ENCODE results near the gene SERPINA10.

The SERPINA10 gene

DNA sequence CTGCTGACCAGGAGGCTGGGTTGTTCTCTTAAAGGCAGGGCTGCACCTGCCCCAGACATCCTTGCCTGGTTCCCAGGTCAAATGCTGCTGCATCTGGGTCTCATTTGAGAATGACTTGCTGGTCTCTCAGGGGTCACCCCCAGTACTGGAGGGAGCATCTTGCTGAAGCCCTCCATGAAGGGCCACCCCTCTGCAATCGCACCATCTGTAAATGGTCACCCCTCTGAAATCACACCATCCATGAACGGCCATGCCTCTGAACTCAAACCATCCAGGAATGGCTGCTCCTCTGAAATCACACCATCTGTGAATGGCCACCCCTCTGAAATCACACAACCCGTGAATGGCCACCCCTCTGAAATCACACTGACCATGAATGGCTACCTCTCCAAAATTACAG, 37.4 kb upstream of the SERPINA10 start:
- Histone ChIP-seq H3K27ac (ENCODE audit: low read depth, low read length) (no peak overlapping the region), H3K4me3 (ENCODE audit: low read depth, low read length) (no peak overlapping the region), H3K9me3 (ENCODE audit: control insufficient read depth, insufficient read depth, low read depth, low read length) (no peaks in the 10 kb centered on the region), H3K9ac (ENCODE audit: low read length) (no peak overlapping the region), H3K36me3 (ENCODE audit: control insufficient read depth, insufficient read depth, low read length) (no peaks in the 10 kb centered on the region), H3K4me1 (ENCODE audit: control insufficient read depth, insufficient read depth, low read length) (no peaks in the 10 kb centered on the region), H3K27me3 (ENCODE audit: control insufficient read depth, insufficient read depth, low read length) (no peaks in the 10 kb centered on the region)

DNA sequence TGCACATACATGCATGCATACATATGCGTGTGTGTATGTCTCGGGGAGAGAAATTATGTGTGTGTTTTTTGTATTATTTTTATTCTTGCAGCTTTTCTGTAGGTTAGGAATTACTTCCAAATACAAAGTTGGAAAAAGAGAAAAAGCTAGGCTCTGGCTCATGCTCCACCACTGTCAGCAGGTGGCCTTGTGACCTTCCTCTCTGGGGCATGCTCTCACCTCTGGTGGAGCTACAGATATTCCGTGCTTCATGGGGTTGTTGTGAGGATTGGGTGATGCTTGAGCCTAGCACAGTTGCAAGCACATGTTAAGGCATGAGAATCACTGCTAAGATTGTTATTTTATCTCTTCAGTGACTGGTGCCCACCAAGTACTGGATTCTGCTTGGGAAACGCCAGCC, 36.8 kb upstream of the SERPINA10 start:
- Histone ChIP-seq H3K27me3 (ENCODE audit: control insufficient read depth, insufficient read depth, low read length) (no peaks in the 10 kb centered on the region), H3K4me3 (ENCODE audit: low read depth, low read length) (no peak overlapping the region), H3K9me3 (ENCODE audit: control insufficient read depth, insufficient read depth, low read depth, low read length) (no peaks in the 10 kb centered on the region), H3K9ac (ENCODE audit: low read length) (no peak overlapping the region), H3K36me3 (ENCODE audit: control insufficient read depth, insufficient read depth, low read length) (no peaks in the 10 kb centered on the region), H3K27ac (ENCODE audit: low read depth, low read length) (no peak overlapping the region), H3K4me1 (ENCODE audit: control insufficient read depth, insufficient read depth, low read length) (no peaks in the 10 kb centered on the region)

DNA sequence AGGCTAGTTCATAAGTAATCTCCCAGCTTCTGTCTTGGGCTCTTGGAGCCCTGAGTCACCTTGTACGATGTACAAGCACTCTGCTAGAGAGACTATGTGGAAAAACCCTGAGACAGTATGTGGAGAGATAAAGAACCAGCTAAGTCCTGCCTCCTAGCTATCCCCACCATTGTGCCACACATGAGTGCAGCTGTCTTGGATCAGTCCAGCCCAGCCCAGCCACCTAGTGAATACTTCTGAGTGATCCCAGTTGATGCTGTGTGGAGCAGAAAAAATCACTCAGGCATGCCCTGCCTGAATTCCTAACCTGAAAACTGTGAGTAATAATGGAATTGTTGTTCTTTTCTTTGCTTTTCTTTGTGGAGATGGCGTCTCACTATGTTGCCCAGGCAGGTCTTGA, 35.1 kb upstream of the SERPINA10 start:
- no peak overlapping the region for H3K27ac ChIP-seq (ENCODE audit: low read depth, low read length)
- H3K9ac ChIP-seq (ENCODE audit: low read length) = no peak overlapping the region
- H3K4me3 ChIP-seq (ENCODE audit: low read depth, low read length) = no peak overlapping the region
- H3K4me1 ChIP-seq (ENCODE audit: control insufficient read depth, insufficient read depth, low read length) = no peaks in the 10 kb centered on the region
- no peaks in the 10 kb centered on the region for H3K36me3 ChIP-seq (ENCODE audit: control insufficient read depth, insufficient read depth, low read length)
- H3K9me3 ChIP-seq (ENCODE audit: control insufficient read depth, insufficient read depth, low read depth, low read length) = no peaks in the 10 kb centered on the region
- H3K27me3 ChIP-seq (ENCODE audit: control insufficient read depth, insufficient read depth, low read length) = no peaks in the 10 kb centered on the region

DNA sequence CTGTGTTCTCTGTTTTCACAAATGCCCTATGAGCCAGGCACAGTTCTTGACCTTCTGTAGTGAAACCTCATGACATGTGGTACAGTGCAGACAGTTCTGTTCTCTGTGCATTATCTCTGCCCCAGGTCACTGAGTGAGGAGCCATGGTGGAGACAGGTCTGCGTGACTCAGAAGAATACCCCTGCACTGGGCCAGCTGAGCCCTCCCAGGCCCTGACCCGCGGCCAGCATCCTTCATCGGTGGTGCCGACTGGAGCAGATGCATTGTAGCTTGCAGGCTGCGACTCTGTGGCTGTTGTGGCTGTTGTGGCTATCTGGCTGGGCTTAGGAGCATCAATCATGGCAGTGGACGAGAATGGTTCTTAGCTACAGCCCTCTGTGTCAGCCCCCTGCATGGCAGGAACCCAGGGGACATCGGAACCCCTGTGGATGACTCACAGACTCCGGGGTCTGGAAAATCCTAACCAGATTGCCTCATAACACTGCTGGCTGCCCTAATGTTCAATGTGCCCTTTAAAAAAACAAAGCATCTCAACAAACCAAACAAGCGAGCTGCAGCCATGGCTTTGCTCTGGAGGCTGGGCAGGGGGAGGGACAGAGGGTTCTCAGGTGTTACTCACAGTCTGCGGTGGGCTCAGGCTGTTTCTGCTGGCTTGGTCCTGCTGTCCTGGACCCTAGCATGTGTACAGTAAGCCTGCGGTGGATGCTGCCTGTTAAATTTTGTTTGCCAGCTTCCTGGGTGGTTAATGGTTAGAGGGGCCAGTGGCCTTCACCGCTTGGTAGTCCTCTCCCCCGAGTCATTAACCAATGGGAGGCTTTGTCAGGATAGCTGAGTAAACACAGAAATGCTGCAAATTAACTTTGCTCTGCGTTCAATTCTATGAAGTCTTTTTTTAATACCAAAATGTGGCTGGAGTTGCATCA, 29.8 kb upstream of the SERPINA10 start, which contains the start of gene SERPINA6:
TSS of gene SERPINA6 (minus strand) at position 689 of the 923 bp plus-strand sequence. CDS start 8,688 bp downstream, outside the sequence.
- no peak within 1 kb of the TSS for H3K27ac ChIP-seq (ENCODE audit: low read depth, low read length)
- no peak within 1 kb of the TSS for H3K4me3 ChIP-seq (ENCODE audit: low read depth, low read length)
- no peaks in the 10 kb centered on the region for H3K27me3 ChIP-seq (ENCODE audit: control insufficient read depth, insufficient read depth, low read length)
- H3K9ac ChIP-seq (ENCODE audit: low read length) = no peak within 1 kb of the TSS
- H3K9me3 ChIP-seq (ENCODE audit: control insufficient read depth, insufficient read depth, low read depth, low read length) = no peaks in the 10 kb centered on the region
- no peaks in the 10 kb centered on the region for H3K4me1 ChIP-seq (ENCODE audit: control insufficient read depth, insufficient read depth, low read length)
- no peaks in the 10 kb centered on the region for H3K36me3 ChIP-seq (ENCODE audit: control insufficient read depth, insufficient read depth, low read length)

DNA sequence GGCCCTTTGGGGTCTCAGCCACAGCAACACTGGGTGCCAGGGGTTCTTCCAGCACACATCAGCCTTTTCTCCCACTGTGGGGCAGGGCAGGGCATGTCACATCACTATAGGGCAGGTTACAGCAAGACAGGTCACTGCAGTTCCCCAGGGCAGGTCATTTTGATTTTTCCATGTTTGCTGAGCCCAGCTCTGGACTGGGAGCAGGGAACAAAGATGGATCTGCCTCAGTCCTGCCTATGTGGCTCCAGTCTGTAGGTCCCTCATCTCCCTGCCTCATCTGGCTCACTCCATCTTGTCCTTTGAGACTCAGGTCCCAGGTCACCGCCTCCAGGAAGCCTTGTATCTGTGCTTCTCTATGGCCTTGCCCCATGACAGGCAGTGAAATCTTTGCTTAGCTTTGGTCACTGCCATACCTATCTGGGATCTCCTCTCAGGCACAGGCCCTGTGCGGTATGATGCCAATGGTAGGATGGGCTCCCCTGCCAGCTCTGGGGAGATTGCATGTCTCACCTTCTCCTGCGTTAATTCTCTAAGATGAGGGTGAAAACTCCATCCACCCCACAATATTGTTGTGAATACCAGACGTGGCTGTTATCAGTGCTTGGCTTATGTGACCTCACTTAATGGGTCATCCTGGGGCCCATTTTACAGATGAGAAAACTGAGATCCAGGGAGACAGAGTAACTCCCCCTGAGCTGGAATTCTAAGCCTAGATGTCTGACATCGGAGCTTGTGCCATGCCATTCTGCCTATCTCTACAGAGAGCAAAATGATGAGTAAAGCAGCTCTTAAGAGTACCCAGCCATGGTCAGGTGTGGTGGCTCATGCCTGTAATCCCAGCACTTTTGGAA, 28.6 kb upstream of the SERPINA10 start:
- Histone ChIP-seq H3K9me3 (ENCODE audit: control insufficient read depth, insufficient read depth, low read depth, low read length) (no peaks in the 10 kb centered on the region), H3K4me1 (ENCODE audit: control insufficient read depth, insufficient read depth, low read length) (no peaks in the 10 kb centered on the region), H3K27me3 (ENCODE audit: control insufficient read depth, insufficient read depth, low read length) (no peaks in the 10 kb centered on the region), H3K4me3 (ENCODE audit: low read depth, low read length) (no peak overlapping the region), H3K36me3 (ENCODE audit: control insufficient read depth, insufficient read depth, low read length) (no peaks in the 10 kb centered on the region), H3K27ac (ENCODE audit: low read depth, low read length) (no peak overlapping the region), H3K9ac (ENCODE audit: low read length) (no peak overlapping the region)

DNA sequence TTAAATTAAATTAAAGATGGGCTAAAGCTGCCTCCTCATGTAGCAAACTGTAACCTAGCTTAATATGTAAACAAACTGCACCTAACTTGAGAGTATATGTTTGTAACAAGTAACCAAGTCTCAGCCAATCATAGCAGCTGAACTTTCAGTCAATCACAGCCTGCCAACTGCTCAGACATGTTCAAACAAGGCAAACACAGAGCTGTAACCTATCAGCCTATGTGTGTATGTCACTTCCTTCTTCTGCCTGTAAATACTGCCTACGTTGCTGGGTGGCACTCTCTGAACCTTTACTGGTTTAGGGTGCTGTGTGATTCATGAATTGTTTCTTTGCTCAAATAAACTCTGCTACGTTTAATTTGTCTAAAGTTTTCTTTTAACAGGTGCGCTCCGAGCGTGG, 27.2 kb upstream of the SERPINA10 start:
- Histone ChIP-seq H3K4me3 (ENCODE audit: low read depth, low read length) (no peak overlapping the region), H3K4me1 (ENCODE audit: control insufficient read depth, insufficient read depth, low read length) (no peaks in the 10 kb centered on the region), H3K9ac (ENCODE audit: low read length) (no peak overlapping the region), H3K9me3 (ENCODE audit: control insufficient read depth, insufficient read depth, low read depth, low read length) (no peaks in the 10 kb centered on the region), H3K36me3 (ENCODE audit: control insufficient read depth, insufficient read depth, low read length) (no peaks in the 10 kb centered on the region), H3K27ac (ENCODE audit: low read depth, low read length) (no peak overlapping the region), H3K27me3 (ENCODE audit: control insufficient read depth, insufficient read depth, low read length) (no peaks in the 10 kb centered on the region)

DNA sequence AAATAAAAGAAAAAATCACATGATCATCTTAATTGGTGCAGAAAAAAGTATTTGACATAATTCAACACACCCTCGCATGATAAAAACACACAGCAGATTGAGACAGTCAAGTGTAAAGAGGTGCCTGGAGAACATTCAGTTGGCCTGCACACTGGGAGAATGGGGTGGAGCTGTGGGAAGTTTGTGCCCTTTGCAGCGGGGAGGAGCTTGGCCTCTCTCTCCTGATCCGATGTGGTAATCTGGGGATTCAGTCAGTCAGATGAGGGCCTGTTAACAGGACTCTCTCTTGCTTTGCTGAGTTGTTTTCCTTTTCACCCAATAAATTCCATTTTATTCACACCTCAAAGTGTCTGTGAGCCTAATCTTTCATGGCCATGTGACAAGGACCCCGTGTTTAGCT, 24.2 kb upstream of the SERPINA10 start:
- Histone ChIP-seq H3K9ac (ENCODE audit: low read length) (no peak overlapping the region), H3K27me3 (ENCODE audit: control insufficient read depth, insufficient read depth, low read length) (no peaks in the 10 kb centered on the region), H3K4me3 (ENCODE audit: low read depth, low read length) (no peak overlapping the region), H3K27ac (ENCODE audit: low read depth, low read length) (no peak overlapping the region), H3K4me1 (ENCODE audit: control insufficient read depth, insufficient read depth, low read length) (no peaks in the 10 kb centered on the region), H3K9me3 (ENCODE audit: control insufficient read depth, insufficient read depth, low read depth, low read length) (no peaks in the 10 kb centered on the region), H3K36me3 (ENCODE audit: control insufficient read depth, insufficient read depth, low read length) (no peaks in the 10 kb centered on the region)

DNA sequence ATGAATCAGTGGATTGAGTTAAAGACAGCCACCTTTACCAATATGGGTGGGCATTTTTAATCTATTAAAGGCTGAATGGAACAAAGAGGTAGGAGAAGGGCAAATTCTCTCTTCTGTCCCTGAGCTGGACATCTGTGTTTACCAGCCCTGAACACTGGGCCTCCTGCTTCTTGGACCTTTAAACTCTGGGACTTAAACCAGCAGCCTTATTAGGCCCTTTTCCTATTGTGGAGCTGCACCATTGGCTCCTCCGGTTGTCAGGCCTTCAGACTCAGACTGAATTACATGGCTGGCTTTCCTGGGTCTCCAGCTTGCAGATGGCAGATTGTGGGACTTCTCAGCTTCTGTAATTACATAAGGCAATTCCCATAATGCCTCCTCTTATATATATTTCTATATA, 23.6 kb upstream of the SERPINA10 start:
- Histone ChIP-seq H3K4me1 (ENCODE audit: control insufficient read depth, insufficient read depth, low read length) (no peaks in the 10 kb centered on the region), H3K27me3 (ENCODE audit: control insufficient read depth, insufficient read depth, low read length) (no peaks in the 10 kb centered on the region), H3K27ac (ENCODE audit: low read depth, low read length) (no peak overlapping the region), H3K9me3 (ENCODE audit: control insufficient read depth, insufficient read depth, low read depth, low read length) (no peaks in the 10 kb centered on the region), H3K9ac (ENCODE audit: low read length) (no peak overlapping the region), H3K4me3 (ENCODE audit: low read depth, low read length) (no peak overlapping the region), H3K36me3 (ENCODE audit: control insufficient read depth, insufficient read depth, low read length) (no peaks in the 10 kb centered on the region)

DNA sequence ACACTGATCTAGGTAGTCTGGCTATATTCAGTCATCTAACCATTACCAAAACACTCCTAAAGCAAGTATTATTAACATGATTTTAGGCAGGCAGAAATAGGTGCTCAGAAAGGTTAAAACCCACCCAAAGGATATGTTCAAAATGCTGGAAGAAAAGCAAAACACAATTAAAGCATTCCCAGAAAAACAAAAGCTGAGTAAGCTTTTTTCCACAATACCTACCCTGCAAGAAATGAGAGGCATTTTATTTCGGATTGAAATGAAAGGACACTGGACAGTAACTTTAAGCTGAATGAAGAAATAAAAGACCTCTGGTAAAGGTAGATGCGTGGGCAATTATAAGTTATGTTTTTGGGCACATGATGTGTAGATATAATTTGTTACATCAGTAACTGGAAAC, 21.8 kb upstream of the SERPINA10 start:
- no peak overlapping the region for H3K4me3 ChIP-seq (ENCODE audit: low read depth, low read length)
- no peak overlapping the region for H3K27ac ChIP-seq (ENCODE audit: low read depth, low read length)
- H3K9ac ChIP-seq (ENCODE audit: low read length) = no peak overlapping the region
- H3K27me3 ChIP-seq (ENCODE audit: control insufficient read depth, insufficient read depth, low read length) = no peaks in the 10 kb centered on the region
- no peaks in the 10 kb centered on the region for H3K36me3 ChIP-seq (ENCODE audit: control insufficient read depth, insufficient read depth, low read length)
- H3K9me3 ChIP-seq (ENCODE audit: control insufficient read depth, insufficient read depth, low read depth, low read length) = no peaks in the 10 kb centered on the region
- no peaks in the 10 kb centered on the region for H3K4me1 ChIP-seq (ENCODE audit: control insufficient read depth, insufficient read depth, low read length)

DNA sequence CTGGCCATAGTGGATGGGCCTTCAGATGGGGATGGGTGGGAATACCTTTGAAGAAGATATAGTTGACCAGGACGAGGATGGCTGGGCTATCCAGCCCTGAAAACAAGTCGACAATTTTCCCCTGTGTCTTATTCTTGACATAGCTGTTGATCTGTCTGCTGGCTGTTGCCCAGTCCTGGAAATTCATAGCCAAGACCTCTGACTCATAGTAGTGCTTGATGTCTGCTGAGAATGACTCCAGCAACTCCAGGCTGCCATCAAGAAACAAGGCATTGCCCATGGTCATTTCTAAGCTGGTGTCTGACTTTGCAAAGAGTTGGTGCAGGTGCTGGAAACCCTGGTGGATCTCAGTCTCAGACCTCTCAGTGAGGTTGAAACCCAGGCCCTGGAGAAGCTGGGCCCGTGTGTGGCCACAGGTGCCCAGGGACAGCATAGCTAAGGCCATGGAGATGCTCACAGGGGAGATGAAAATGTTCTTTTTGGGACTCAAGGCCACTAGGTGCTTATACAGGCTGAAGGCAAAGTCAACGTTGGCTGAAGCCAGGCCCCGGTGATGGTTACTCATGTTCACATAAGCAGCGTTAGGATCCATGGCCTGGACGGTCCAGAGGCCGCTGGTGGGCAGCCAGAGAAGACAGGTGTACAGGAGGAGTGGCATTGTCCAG, 21.1 kb upstream of the SERPINA10 start:
- Histone ChIP-seq H3K36me3 (ENCODE audit: control insufficient read depth, insufficient read depth, low read length) (no peaks in the 10 kb centered on the region), H3K4me1 (ENCODE audit: control insufficient read depth, insufficient read depth, low read length) (no peaks in the 10 kb centered on the region), H3K9ac (ENCODE audit: low read length) (no peak overlapping the region), H3K27ac (ENCODE audit: low read depth, low read length) (no peak overlapping the region), H3K9me3 (ENCODE audit: control insufficient read depth, insufficient read depth, low read depth, low read length) (peaks cover 4% of the 10 kb centered on the region; the same call in 1 of the 2 replicates), H3K4me3 (ENCODE audit: low read depth, low read length) (no peak overlapping the region), H3K27me3 (ENCODE audit: control insufficient read depth, insufficient read depth, low read length) (no peaks in the 10 kb centered on the region)

Measured in HUES6 (cell line).